HG03558 (cell line): ENCODE measurements around the gene PTGIR.

Experiments used
- ATAC-seq: cut with Tn5 transposase; IDR thresholded peaks from one replicate; pipeline ENCODE4 v1.9.1; 2021; ENCODE audit warnings: moderate number of reproducible peaks; ENCODE audit not compliant: unreplicated experiment; ENCODE audit errors: extremely low read depth

Gene PTGIR

DNA sequence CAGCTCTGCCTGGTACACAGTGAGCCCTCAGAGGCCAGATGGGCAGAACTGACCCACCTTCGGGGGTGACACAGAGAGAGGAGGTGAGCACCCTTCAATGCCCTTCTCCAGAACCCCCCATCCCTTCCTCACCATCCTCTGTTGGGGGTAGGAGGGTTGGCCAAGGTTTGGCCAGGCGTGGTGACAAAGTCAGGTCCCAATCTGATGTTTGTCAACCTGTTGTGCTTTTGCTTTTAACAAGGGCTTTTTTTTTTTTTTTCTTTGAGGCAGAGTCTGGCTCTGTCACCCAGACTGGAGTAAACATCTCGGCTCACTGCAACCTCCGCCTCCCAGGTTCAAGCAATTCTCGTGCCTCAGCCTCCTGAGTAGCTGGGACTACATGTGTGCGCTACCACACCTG lies 7.3 kb downstream of the PTGIR start:
- no peak for ATAC-seq

DNA sequence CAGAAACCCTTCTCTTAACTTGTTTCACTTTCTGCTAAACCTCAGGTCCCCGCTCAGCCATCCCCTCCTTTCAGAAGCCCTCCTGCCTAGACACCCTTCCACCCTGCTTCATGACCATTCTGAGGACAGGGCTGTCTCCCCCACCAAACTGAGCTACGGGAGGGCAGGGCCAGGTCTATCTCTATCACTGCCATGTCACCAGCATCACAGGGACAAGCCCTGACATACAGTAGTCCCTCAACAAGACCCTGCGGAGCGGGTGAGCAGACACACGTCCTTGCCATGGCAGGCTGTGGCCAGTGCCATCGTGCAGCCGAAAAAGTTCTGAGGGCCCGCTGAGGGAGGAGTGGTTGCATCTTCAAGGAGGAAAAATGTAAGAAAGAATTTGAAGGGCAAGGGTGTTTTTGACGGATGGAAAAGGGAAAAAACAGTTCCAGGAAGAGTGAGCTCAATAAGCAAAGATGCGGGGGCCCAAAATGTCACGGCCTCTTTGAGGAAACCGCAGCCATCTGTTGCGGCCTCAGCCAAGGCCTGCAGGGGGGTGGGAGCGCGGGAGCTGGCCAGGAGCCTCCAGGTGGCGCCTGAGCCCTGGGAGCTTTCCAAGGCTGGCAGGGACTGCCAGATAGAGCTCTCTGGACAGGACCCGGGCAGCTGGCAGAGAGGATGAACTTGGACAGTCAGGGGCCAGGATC lies 8.1 kb downstream of the PTGIR start:
- no peak for ATAC-seq

DNA sequence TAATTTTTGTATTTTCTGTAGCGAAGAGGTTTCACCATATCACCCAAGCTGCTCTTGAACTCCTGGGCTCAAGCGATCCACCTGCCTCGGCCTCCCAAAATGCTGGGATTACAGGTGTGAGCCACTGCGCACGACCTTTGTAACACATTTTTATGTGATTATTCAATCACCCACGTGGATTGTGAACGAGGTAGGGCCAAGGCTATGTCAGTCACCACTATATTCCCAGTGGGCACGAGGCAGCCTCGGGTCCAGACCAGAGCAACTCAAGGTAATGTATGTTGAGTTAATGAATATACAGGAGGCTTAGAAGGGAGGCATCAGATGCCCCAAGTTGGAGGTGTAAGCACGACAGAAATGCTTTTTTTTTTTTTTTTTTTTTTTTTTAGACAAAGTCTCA lies 8.9 kb downstream of the PTGIR start:
- ATAC-seq: no peak

DNA sequence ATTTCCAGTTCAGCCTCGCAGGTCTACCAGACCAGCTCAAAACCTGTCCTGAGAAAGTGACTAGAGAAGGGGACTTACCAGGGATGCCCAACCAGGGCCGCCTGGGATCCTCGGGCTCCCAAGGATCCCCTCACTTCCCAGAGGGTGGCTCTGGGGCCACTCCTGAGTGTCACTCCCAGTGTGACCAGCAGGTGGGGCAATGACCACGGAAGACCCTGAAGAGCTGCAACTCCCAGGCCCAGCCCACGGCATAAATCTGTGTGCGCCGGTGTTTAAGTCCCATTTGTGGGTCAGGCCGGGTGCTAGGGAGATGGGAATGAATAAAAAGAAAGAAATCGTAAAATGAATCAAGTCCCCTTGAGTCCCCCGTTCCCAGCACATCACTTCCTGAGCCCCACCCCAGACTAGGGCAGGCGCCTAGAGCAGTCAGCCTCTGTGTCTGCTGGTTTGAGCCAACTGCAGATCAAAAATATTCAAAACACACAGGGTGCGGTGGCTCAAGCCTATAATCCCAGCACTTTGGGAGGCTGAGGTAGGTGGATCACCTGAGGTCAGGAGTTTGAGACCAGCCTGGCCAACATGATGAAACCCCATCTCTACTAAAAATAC lies 10.7 kb downstream of the PTGIR start:
- no peak for ATAC-seq

DNA sequence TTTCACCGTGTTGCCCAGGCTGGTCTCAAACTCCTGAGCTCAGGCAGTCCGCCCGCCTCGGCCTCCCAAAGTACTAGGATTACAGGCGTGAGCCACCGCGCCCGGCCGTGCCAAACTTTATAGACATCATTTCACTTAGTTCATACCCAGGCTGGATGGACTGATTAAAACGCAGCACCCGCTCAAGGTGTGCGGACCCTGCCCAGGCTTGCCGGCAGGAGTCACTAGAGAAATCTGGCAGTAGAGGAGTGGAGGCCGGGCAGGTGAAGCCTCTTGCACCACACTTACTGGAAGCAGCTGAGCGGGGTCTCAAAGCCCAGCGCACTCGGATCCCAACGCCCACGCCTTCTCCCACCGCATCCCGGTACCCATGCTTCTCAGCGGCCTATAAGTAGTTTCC lies 11.4 kb downstream of the PTGIR start:
- ATAC-seq: no peak

DNA sequence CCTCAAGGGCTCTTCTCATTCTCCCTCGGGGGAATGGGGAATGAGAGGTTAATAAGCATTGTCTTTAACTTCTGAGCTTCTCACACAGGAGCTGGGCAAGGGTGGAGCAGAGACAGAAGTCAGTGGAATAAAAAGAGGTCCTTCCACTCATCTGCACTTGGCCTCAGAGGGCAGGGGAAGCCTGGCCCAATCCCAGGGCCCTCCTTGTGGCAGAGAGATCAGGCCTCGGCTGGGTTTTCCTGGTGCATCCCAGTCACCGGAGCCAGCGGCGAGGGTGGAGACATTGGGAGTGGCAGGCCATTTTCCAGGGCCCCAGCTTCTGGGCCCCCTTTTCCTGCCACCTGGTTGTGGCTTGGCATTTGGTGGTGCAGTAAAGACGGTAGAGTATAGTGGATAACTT lies 13.1 kb downstream of the PTGIR start:
- no peak for ATAC-seq

DNA sequence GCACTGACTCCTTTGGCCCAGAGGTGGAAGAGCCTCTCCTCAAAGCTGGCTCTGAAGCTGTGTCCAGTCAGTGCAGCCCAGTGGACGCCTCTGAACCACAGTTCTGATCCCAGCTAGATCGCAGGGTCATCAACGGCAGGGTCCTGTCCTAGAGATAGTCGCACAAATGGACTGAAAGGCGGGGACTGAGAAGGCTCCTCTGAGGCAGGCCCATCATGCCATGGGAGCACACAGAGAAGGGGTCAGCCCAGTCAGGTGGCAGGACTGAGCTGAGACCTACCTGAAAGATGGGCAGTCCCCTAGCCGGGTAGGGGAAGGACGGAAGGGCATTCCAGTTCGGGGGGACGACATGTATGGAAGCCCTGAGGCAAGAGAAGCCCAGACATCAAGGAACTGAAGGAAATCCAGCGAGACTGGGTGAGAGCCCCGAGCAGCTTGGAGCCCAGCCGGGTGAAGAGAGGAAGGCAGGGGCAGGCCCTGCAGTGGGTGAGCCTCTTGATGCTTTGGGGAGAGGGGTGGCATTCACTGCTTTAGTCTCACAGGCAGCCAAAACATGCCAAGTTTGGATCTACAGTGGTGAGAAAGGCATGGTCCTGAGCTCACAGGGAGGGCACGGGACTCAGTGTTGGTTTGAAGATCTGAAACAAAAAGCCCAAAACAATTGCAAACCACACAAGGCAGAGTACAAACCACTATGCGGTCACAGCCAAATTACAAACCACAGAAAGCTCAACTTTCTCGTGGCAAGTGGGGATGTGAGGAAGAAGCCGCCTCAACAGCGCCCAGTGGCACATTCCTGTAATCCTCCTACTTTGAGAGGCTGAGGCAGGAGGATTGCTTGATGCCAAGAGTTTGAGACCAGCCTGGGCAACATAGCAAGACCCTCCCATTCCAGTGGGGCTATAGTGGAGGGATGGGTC lies 13.8 kb downstream of the PTGIR start:
- no peak for ATAC-seq

DNA sequence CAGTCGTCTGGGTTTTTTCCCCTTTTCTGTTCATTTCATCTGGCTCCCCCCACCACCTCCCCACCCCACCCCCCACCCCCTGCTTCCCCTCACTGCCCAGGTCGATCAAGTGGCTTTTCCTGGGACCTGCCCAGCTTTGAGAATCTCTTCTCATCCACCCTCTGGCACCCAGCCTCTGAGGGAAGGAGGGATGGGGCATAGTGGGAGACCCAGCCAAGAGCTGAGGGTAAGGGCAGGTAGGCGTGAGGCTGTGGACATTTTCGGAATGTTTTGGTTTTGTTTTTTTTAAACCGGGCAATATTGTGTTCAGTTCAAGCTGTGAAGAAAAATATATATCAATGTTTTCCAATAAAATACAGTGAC lies 14.5 kb downstream of the PTGIR start:
- ATAC-seq: no peak

DNA sequence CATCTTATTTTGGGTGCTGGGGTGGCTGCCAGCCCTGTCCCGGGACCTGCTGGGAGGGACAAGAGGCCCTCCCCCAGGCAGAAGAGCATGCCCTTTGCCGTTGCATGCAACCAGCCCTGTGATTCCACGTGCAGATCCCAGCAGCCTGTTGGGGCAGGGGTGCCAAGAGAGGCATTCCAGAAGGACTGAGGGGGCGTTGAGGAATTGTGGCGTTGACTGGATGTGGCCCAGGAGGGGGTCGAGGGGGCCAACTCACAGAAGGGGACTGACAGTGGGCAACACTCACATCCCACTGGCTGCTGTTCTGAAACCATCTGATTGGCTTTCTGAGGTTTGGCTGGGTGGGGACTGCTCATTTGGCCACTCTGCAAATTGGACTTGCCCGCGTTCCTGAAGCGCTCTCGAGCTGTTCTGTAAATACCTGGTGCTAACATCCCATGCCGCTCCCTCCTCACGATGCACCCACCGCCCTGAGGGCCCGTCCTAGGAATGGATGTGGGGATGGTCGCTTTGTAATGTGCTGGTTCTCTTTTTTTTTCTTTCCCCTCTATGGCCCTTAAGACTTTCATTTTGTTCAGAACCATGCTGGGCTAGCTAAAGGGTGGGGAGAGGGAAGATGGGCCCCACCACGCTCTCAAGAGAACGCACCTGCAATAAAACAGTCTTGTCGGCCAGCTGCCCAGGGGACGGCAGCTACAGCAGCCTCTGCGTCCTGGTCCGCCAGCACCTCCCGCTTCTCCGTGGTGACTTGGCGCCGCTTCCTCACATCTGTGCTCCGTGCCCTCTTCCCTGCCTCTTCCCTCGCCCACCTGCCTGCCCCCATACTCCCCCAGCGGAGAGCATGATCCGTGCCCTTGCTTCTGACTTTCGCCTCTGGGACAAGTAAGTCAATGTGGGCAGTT lies 15.1 kb downstream of the PTGIR start:
- ATAC-seq: no peak

DNA sequence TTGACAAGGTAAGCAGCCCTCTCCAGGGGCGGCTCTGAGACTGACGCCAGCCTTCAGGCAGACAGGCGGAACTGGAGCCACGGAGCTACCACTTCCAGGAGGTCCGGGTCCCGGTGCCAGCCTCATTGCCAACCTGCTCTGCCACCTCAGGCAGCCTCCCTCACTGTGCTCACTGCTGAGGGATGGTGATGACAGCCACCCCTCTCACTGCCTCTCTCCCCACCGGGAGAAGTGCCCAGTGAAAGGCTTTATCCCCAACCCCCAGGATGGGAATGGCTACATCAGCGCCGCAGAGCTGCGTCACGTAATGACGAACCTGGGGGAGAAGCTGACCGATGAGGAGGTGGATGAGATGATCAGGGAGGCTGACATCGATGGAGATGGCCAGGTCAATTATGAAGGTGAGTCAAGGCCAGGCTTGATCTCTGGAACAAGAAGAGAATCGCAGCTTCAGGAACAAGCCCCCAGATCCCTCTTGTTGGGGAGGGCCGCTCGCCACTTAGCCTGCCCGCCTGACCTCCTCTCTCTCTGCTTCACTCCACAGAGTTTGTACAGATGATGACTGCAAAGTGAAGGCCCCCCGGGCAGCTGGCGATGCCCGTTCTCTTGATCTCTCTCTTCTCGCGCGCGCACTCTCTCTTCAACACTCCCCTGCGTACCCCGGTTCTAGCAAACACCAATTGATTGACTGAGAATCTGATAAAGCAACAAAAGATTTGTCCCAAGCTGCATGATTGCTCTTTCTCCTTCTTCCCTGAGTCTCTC lies 16.1 kb downstream of the PTGIR start:
- no peak for ATAC-seq

DNA sequence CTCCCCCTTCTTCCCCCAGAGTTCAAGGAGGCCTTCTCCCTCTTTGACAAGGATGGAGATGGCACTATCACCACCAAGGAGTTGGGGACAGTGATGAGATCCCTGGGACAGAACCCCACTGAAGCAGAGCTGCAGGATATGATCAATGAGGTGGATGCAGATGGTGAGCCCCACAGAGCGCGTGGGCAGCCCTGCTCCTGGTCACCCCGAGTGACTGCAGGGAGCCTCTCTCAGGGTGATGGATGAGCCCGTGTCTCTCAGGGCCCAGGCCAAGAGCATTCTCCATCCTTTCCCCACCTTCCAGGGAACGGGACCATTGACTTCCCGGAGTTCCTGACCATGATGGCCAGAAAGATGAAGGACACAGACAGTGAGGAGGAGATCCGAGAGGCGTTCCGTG lies 16.7 kb downstream of the PTGIR start:
- ATAC-seq: no peak

DNA sequence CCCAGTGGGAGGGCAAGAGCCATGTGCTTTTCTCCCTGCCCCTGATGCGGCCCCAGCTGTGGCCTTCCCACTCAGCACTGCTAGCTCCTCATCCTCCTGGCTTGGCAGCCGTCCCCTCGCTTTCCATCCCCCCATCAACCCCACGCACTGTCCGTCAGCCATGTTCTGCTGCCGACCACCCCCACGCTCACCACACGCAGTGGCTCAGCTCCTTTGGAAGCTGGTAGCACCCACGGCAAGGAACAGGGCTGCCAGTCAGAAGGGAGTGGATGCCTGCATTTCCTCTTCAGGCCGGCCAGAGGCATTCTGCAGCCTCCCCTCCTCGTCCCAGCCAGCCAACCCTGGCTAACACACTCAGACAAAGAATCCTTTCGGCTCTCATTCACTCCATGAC lies 17.4 kb downstream of the PTGIR start:
- no peak for ATAC-seq

DNA sequence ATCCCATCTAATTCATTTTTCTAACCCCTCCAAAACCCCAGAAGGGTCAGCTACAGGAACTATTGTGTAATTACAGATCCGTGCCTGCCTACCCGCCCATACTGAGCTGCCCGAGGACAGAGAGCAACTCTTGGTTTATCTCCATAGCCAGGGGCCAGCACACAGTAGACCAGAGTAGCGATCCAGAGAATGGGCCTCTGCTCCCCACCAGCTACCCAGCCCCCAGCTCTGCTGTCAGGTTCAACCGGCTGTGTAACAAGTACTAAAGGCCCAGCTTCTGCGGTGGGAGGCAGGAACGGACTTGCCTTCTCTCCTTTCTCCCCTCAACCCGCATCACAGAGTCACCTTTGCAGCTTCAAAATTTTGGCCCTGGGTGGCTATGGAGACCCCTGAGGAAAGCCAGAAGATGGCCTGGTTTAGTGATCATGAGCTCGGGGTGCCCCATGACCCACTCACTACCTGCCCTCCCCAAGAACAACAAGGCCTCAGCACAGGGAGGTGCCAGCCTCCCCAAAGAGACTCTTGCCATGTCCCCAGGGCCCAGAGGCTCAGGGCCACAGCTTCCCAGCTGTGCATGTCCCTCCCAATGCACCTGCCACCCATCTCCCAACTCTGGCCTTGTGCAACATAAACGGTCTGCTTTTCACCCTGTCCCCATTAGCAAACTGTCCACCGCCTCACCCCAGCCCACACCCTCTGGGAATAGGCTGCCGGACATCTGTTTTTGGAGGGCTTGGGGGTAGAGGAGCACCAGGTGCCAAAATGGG lies 18.0 kb downstream of the PTGIR start:
- no peak for ATAC-seq

DNA sequence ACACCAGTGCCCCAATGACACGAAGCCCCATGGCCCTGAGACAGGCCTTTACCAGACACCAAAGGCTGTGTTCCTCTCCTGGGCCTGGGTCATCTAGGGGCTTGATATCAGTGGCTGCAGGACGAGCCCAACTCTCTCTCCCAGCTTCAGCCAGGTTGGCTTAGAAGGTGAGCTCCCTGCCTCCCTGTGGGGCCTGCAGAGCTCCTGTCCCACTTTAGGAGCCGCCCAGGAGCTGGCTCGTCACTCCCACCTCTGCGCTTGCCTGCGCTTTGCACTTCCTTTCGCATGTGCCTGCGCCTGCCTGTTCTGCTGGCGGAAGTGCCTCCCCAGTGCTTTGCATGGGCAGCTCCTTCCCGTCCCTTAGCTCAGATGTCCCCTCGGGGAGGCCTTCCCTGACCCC lies 18.9 kb downstream of the PTGIR start:
- no peak for ATAC-seq

DNA sequence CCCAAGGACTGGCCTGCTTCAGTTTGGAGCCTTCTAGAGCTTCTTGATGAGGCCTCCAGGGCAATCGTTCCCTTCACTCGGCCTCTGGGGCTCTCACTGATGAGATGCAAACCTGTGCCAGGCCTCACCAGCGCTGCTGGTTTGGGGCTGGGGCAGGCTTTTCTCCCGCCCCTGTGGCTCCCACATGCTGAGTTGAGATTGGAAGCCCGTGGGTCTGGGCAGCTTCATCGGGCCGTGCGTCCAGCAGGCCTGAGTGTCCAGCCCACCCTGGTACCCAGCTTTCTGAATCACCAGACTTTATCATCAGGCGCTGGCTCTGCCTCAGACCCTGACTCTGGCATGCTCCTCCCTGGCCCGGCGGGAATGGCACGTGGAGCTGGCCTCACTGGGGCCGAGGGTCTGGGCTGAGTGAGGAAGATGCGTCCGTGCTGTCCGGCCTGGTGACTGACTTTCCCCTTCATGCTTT lies 19.5 kb downstream of the PTGIR start:
- ATAC-seq: no peak

DNA sequence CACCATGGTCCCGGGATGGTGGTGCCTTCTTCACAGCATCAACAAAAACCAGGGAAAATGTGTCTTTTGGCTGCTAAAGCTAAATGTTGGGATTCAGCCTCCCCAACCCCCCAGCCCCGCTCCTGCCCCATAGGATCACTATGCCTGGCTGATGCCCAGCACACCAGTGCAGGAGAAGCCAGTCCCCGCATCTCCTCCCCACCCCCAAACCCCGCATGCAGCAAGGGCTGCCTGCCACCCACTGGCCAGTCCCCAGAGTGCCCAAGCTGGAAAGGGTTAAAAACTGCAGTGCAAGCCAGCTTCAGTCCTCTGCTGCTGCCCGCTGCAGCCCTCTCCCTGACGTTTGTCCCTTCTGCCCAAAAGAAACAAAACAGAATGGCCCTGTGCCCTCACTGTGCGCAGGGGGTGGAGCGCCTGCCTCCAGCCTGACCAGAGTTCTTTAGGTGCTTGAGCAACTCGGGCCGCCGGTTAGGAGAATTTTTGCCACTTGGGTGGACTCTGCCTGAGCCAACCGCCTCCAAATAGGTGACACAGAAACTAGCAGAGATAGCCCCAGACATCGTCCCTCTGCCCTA lies 20.0 kb downstream of the PTGIR start:
- ATAC-seq: no peak

DNA sequence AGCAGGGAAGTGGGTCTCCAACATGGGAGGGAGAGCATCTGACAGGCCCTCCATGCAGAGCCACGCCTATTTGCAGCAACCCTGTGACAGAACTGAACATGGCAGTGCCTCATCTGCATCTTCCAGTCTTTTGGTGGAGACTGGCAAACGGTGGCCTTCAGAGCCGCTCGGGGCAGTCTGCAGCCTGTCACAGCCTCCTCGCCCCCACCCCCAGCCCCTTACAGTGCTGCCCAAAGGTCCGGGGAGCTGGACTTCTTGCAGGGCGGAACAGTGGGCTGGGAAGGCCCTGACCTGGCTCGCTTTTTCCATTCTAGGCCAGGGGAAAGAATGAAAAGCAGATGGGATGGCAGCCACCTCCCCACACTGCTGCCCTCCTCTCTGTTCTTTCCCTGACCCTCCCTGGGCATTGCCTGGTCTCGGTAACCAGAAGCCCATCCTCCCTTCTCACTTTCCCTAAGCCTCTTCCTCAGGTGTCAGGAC lies 21.1 kb downstream of the PTGIR start:
- no peak for ATAC-seq

DNA sequence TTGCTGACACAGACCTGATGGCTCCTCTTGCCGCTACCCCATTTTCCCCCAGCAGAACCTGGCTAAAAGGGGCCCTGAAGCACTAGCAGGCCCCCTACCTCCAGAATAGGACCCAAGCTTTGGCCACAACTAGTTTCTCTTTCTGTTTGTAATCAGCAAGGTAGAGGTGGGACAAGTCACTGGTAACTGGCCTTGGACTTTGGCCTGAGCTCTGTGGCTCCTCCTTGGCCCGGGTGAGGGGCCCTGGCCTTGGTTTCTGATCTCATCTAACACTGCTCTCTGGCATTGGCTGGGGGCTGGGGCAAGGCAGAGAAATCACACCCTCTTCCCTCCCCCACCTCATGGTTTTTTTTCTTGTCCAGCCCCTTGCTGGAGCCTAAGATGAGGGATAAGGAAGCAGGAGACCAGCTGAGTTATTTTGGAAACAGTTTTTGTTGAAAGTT lies 21.7 kb downstream of the PTGIR start:
- ATAC-seq: no peak
